MM.1S (cell line): ENCODE data around the gene DCDC2.

Experiments
- DNase-seq: peaks from one replicate; pipeline ENCODE4 v3.0.0-alpha.2; 2015
- H2AFZ ChIP-seq: fragments of 300-600 bp; sonication (generic); 2 replicates; pipeline ENCODE4 v1.6.0; 2016; ENCODE audit warnings: antibody characterized with exemption, low read length
- H3F3A ChIP-seq: fragments of 300-600 bp; sonication (generic); 2 replicates; pipeline ENCODE4 v1.6.1; 2016; ENCODE audit warnings: mild to moderate bottlenecking, antibody characterized with exemption, low read length, moderate library complexity, mixed read lengths; ENCODE audit not compliant: insufficient read depth
- H3K27ac ChIP-seq: fragments of 300-600 bp; sonication (generic); 2 replicates; pipeline ENCODE4 v1.5.1; 2016; ENCODE audit warnings: mild to moderate bottlenecking, low read length
- H3K27me3 ChIP-seq: fragments of 300-600 bp; sonication (generic); replicated peaks from 2 replicates; pipeline ENCODE4 v1.6.0; 2016; ENCODE audit warnings: low read length; ENCODE audit not compliant: insufficient read depth
- H3K36me3 ChIP-seq: fragments of 300-600 bp; sonication (generic); replicated peaks from 2 replicates; pipeline ENCODE4 v1.6.1; 2016; ENCODE audit warnings: mild to moderate bottlenecking, low read length, mixed read lengths; ENCODE audit not compliant: insufficient read depth
- H3K4me1 ChIP-seq: fragments of 300-600 bp; sonication (generic); 2 replicates; pipeline ENCODE4 v1.6.1; 2016; ENCODE audit warnings: low read length, mixed read lengths
- H3K4me2 ChIP-seq: fragments of 300-600 bp; sonication (generic); 2 replicates; pipeline ENCODE4 v1.6.0; 2016; ENCODE audit warnings: low read depth, low read length
- H3K4me3 ChIP-seq: fragments of 300-600 bp; sonication (generic); 2 replicates; pipeline ENCODE4 v1.5.1; 2016; ENCODE audit warnings: low read length, mixed read lengths
- H3K79me2 ChIP-seq: fragments of 300-600 bp; sonication (generic); 2 replicates; pipeline ENCODE4 v1.6.1; 2016; ENCODE audit warnings: mixed run types, low read length, mixed read lengths
- H3K9ac ChIP-seq: fragments of 300-600 bp; sonication (generic); 2 replicates; pipeline ENCODE4 v1.6.1; 2016; ENCODE audit warnings: low read length, mixed read lengths
- H3K9me2 ChIP-seq: fragments of 300-600 bp; sonication (generic); replicated peaks from 2 replicates; pipeline ENCODE4 v1.6.1; 2016; ENCODE audit warnings: mild to moderate bottlenecking, low read length, mixed read lengths; ENCODE audit not compliant: insufficient read depth
- H3K9me3 ChIP-seq: fragments of 300-600 bp; sonication (generic); replicated peaks from 2 replicates; pipeline ENCODE4 v1.6.1; 2016; ENCODE audit warnings: mild to moderate bottlenecking, low read length, mixed read lengths; ENCODE audit not compliant: insufficient read depth
- H4K20me1 ChIP-seq: fragments of 300-600 bp; sonication (generic); 2 replicates; pipeline ENCODE4 v1.6.1; 2016; ENCODE audit warnings: mild to moderate bottlenecking, low read length, moderate library complexity, mixed read lengths; ENCODE audit not compliant: insufficient read depth
- CTCF ChIP-seq: fragments of 300-600 bp; sonication (generic); IDR thresholded peaks from 2 replicates; pipeline ENCODE4 v1.5.1; 2016; ENCODE audit warnings: antibody characterized with exemption, low read length, mixed read lengths
- EZH2 ChIP-seq: fragments of 300-600 bp; sonication (generic); optimal IDR thresholded peaks from 2 replicates; pipeline ENCODE3; 2017; ENCODE audit warnings: low read depth, mild to moderate bottlenecking, antibody characterized with exemption, low read length, mixed read lengths
- EZH2phosphoT487 ChIP-seq: fragments of 300-600 bp; sonication (generic); IDR thresholded peaks from 2 replicates; pipeline ENCODE4 v1.6.1; 2018; ENCODE audit warnings: antibody characterized with exemption, low read length

DCDC2 gene

GRCh38 chr6:24228681-24229255, 129.1 kb downstream of the DCDC2 start:
- no peak overlapping the region for H3K27ac ChIP-seq
- no peak overlapping the region for H3K4me3 ChIP-seq
- H3K9me2 ChIP-seq: no peaks in the 10 kb centered on the region
- no peaks in the 10 kb centered on the region for H3K79me2 ChIP-seq
- H3K9me3 ChIP-seq: no peaks in the 10 kb centered on the region
- H4K20me1 ChIP-seq: no peaks in the 10 kb centered on the region
- no peaks in the 10 kb centered on the region for H3K36me3 ChIP-seq
- TF ChIP-seq EZH2phosphoT487: no peak
- TF ChIP-seq EZH2: no peak
- TF ChIP-seq CTCF: no peak
- no peaks in the 10 kb centered on the region for H3K27me3 ChIP-seq
- no peak overlapping the region for H3K4me2 ChIP-seq
- no peaks in the 10 kb centered on the region for H3F3A ChIP-seq
- H2AFZ ChIP-seq: no peak overlapping the region
- no peak for DNase-seq
- H3K9ac ChIP-seq: no peak overlapping the region
- H3K4me1 ChIP-seq: no peaks in the 10 kb centered on the region

- Histone ChIP-seq H3K79me2 (no peaks in the 10 kb centered on the region), H3K4me1 (no peaks in the 10 kb centered on the region), H3K36me3 (no peaks in the 10 kb centered on the region), H3F3A (no peaks in the 10 kb centered on the region), H3K4me3 (no peak overlapping the region), H3K9me2 (no peaks in the 10 kb centered on the region), H2AFZ (no peak overlapping the region), H3K4me2 (no peak overlapping the region), H3K9ac (no peak overlapping the region), H3K9me3 (no peaks in the 10 kb centered on the region), H3K27ac (no peak overlapping the region), H3K27me3 (no peaks in the 10 kb centered on the region), H4K20me1 (no peaks in the 10 kb centered on the region)
- no peak for TF ChIP-seq CTCF
- no peak for TF ChIP-seq EZH2phosphoT487
- TF ChIP-seq EZH2: no peak
- DNase-seq: no peak
These were observed 129.7 kb downstream of the DCDC2 start for GRCh38 chr6:24228123-24228522.

GRCh38 chr6:24227556-24227955, 130.3 kb downstream of the DCDC2 start:
- no peak overlapping the region for H3K4me2 ChIP-seq
- no peak overlapping the region for H3K4me3 ChIP-seq
- H3K79me2 ChIP-seq: no peaks in the 10 kb centered on the region
- no peaks in the 10 kb centered on the region for H3K36me3 ChIP-seq
- H3K4me1 ChIP-seq: no peaks in the 10 kb centered on the region
- no peaks in the 10 kb centered on the region for H3F3A ChIP-seq
- H3K9me3 ChIP-seq: no peaks in the 10 kb centered on the region
- no peak overlapping the region for H3K27ac ChIP-seq
- H3K9ac ChIP-seq: no peak overlapping the region
- no peak for TF ChIP-seq CTCF
- TF ChIP-seq EZH2phosphoT487: no peak
- no peak for TF ChIP-seq EZH2
- no peaks in the 10 kb centered on the region for H3K27me3 ChIP-seq
- no peak for DNase-seq
- H4K20me1 ChIP-seq: no peaks in the 10 kb centered on the region
- H3K9me2 ChIP-seq: no peaks in the 10 kb centered on the region
- H2AFZ ChIP-seq: no peak overlapping the region
